ENCODE measurements around the gene SORL1.

DNA sequence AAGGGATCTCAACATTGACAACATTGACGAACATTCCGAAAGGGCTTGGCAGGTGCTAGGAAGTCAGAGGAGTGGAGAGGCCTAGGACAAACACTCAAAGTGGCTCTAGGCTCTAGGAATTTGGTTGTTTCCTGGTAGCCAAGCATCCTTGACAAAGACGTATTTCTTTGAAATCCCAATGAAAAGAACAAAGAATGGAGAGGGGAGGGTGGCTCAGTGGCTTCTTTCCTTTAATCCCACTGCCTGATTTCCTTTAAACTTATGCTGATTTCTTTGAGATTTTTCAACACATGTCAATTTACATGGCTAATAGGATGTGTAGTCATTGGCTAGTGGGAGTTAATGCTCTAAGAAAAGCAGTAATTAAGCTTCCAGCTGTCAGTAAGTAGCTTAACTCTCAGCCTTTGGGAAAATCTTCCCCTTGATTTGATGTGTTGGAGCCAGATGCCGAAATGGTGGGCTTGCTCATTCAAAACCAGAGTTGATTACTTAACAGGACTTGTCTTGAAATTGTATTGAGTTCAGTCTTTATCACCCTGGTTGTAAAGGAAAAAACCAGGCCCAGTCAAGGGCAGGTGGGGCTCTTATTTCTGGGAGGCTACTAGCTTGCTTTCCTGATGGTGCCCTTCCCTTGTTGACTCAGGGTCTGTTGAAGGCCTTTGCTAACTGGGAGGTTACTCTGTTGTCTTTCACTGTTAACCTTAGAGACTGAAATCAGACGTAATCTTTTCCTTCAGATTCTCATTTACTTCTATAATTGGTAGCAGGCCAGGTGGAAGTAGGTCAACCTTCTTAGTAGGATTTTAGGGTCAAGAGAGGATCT is 45.3 kb downstream of the SORL1 start:
- no peak for TF ChIP-seq FOXK2 (IDR thresholded peaks at IDR 0.05)
- TF ChIP-seq SP1 (IDR thresholded peaks at IDR 0.05), result no peak
- TF ChIP-seq, protein P1, sequence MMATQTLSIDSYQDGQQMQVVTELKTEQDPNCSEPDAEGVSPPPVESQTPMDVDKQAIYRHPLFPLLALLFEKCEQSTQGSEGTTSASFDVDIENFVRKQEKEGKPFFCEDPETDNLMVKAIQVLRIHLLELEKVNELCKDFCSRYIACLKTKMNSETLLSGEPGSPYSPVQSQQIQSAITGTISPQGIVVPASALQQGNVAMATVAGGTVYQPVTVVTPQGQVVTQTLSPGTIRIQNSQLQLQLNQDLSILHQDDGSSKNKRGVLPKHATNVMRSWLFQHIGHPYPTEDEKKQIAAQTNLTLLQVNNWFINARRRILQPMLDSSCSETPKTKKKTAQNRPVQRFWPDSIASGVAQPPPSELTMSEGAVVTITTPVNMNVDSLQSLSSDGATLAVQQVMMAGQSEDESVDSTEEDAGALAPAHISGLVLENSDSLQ (IDR thresholded peaks at IDR 0.05), result no peak
